ENCODE data around the gene TREM2. TPM values are rescaled to one million over a fixed set of nuclear protein-coding genes. Genes with fewer than 3 reads are reported as not detected.
A peak's percentile ranks its signal among the peaks of the same experiment; 100 is the strongest.

TREM2 gene
- total RNA-seq, 2 experiments from 2014 or later = not detected

GRCh38 chr6:41179163-41179562, 16.2 kb upstream of the TREM2 start:
- no peak overlapping the region for H3K4me3 Mint-ChIP-seq
- no peaks in the 10 kb centered on the region for H3K9me3 Mint-ChIP-seq
- no peak overlapping the region for H3K27ac Mint-ChIP-seq
- DNase-seq = no peak
- peaks cover 11% of the 10 kb centered on the region for H3K4me1 Mint-ChIP-seq (ENCODE audit: low read depth)
- no peaks in the 10 kb centered on the region for H3K36me3 Mint-ChIP-seq (ENCODE audit: low read depth)
- intact Hi-C loops (cut with micrococcal nuclease) = no loop called here
- CTCF ChIA-PET = interaction anchor here (0.6 to 0.9 kb wide), 2 partner anchors 23 to 119 kb away, joined by 3 read pairs; no protein-coding TSS in a partner anchor
- no peaks in the 10 kb centered on the region for H3K27me3 Mint-ChIP-seq (ENCODE audit: low read depth)

GRCh38 chr6:41177695-41178094, 14.8 kb upstream of the TREM2 start:
- H3K4me3 Mint-ChIP-seq = no peak overlapping the region
- peaks cover 10% of the 10 kb centered on the region for H3K4me1 Mint-ChIP-seq (ENCODE audit: low read depth)
- H3K9me3 Mint-ChIP-seq = no peaks in the 10 kb centered on the region
- intact Hi-C loops (cut with micrococcal nuclease) = no loop called here
- no peaks in the 10 kb centered on the region for H3K27me3 Mint-ChIP-seq (ENCODE audit: low read depth)
- no peaks in the 10 kb centered on the region for H3K36me3 Mint-ChIP-seq (ENCODE audit: low read depth)
- no peak overlapping the region for H3K27ac Mint-ChIP-seq
- CTCF ChIA-PET = interaction anchor here (1.6 kb wide), 1 partner anchor 9 kb away, joined by 8 read pairs; no protein-coding TSS in a partner anchor
- no peak for DNase-seq

DNA sequence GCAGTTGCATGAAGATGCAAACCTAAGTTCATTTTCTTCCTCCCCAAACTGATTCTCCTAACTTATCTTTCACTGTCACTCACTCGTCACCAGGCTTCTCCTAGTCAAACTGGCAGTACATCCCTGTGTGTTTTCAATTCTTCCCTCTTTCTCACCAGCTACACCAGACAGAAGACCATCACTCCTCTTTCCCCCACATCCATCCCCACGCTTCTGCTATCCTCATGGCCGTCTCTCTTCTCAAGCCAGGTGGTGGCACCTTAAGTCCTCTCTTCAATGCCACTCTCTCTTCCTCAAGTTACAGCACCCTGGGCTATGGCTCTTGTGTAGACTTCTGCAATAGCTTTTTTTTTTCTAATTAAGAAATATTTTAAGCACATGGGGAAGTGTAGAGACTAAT, 14.4 kb upstream of the TREM2 start:
- intact Hi-C loops (cut with micrococcal nuclease) = no loop called here

DNA sequence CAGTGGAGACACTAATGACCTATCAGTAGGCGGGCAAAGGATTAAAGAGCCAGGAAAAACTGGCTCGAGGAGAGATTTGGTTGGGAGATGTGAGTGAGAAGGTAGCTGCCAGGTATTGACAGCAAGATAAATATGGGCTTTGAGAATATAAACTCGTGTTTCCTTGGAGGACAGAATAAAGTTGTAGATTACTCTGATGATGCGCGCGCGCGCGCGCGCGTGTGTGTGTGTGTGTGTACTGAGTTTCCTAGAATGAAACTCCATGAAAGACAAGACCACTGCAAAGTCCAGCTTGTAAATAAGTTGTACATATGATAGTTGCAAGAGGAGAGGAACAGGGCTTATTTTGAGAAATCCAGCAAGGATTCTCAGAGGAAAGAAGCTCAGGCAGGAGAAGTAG, 13.3 kb upstream of the TREM2 start:
- intact Hi-C loops (cut with micrococcal nuclease) = no loop called here
- CTCF ChIA-PET = no interaction called here

More for the DNA sequence above, 14.4 kb upstream of the TREM2 start:
- Mint-ChIP-seq H3K27me3 (ENCODE audit: low read depth) (no peaks in the 10 kb centered on the region), H3K36me3 (ENCODE audit: low read depth) (no peaks in the 10 kb centered on the region), H3K9me3 (no peaks in the 10 kb centered on the region), H3K4me3 (no peak overlapping the region), H3K4me1 (ENCODE audit: low read depth) (peaks cover 8% of the 10 kb centered on the region), H3K27ac (no peak overlapping the region)
- no peak for DNase-seq
- CTCF ChIA-PET = interaction anchor here (0.7 to 1.6 kb wide), 2 partner anchors 10 to 103 kb away, joined by 3 to 8 read pairs; no protein-coding TSS in a partner anchor

DNA sequence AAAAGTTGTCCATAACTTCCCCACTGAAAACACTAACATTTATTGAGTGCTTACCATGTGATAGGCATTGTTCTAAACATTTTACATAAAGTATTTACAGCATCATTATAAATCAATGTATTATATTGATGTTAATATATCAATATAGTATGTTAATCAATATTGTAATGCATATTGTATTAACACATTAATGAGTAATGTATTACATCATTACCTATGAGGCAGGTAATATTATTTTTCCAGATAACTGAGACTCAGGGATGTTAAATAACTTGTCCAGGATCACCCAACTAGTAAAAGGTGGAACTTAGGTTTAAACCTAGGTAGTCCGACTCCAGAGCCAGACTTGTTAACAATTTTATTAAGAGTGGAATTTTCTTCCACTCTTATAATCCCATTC, 12.2 kb upstream of the TREM2 start:
- intact Hi-C loops (cut with micrococcal nuclease) = no loop called here
- Mint-ChIP-seq H3K4me1 (ENCODE audit: low read depth) (no peaks in the 10 kb centered on the region), H3K27me3 (ENCODE audit: low read depth) (no peaks in the 10 kb centered on the region), H3K4me3 (no peak overlapping the region), H3K36me3 (ENCODE audit: low read depth) (no peaks in the 10 kb centered on the region), H3K27ac (no peak overlapping the region), H3K9me3 (no peaks in the 10 kb centered on the region)
- CTCF ChIA-PET = no interaction called here
- DNase-seq = no peak

More for the DNA sequence above, 13.3 kb upstream of the TREM2 start:
- Mint-ChIP-seq H3K27me3 (ENCODE audit: low read depth) (no peaks in the 10 kb centered on the region), H3K36me3 (ENCODE audit: low read depth) (no peaks in the 10 kb centered on the region), H3K27ac (no peak overlapping the region), H3K9me3 (no peaks in the 10 kb centered on the region), H3K4me3 (no peak overlapping the region), H3K4me1 (ENCODE audit: low read depth) (no peaks in the 10 kb centered on the region)
- no peak for DNase-seq

GRCh38 chr6:41174610-41175009, 11.7 kb upstream of the TREM2 start:
- DNase-seq = no peak
- no peaks in the 10 kb centered on the region for H3K4me1 Mint-ChIP-seq (ENCODE audit: low read depth)

GRCh38 chr6:41171908-41172307, 9.0 kb upstream of the TREM2 start:
- intact Hi-C loops (cut with micrococcal nuclease) = no loop called here
- H3K4me1 Mint-ChIP-seq (ENCODE audit: low read depth) = peaks cover 3% of the 10 kb centered on the region
- H3K36me3 Mint-ChIP-seq (ENCODE audit: low read depth) = no peaks in the 10 kb centered on the region
- DNase-seq = no peak
- no peaks in the 10 kb centered on the region for H3K9me3 Mint-ChIP-seq
- H3K4me3 Mint-ChIP-seq = no peak overlapping the region
- CTCF ChIA-PET = no interaction called here
- H3K27me3 Mint-ChIP-seq (ENCODE audit: low read depth) = no peaks in the 10 kb centered on the region
- no peak overlapping the region for H3K27ac Mint-ChIP-seq

More at GRCh38 chr6:41174610-41175009, 11.7 kb upstream of the TREM2 start:
- H3K9me3 Mint-ChIP-seq = no peaks in the 10 kb centered on the region
- intact Hi-C loops (cut with micrococcal nuclease) = no loop called here
- H3K27me3 Mint-ChIP-seq (ENCODE audit: low read depth) = no peaks in the 10 kb centered on the region
- no peak overlapping the region for H3K27ac Mint-ChIP-seq
- CTCF ChIA-PET = interaction anchor here (1.2 kb wide), 1 partner anchor 14 kb away, joined by 3 read pairs; no protein-coding TSS in a partner anchor
- H3K4me3 Mint-ChIP-seq = no peak overlapping the region
- no peaks in the 10 kb centered on the region for H3K36me3 Mint-ChIP-seq (ENCODE audit: low read depth)

- DNase-seq = no peak
- H3K4me3 Mint-ChIP-seq = no peak overlapping the region
- no peaks in the 10 kb centered on the region for H3K27me3 Mint-ChIP-seq (ENCODE audit: low read depth)
- CTCF ChIA-PET = interaction anchor here (0.6 to 2.9 kb wide), 2 partner anchors 12 to 83 kb away, joined by 4 to 11 read pairs; no protein-coding TSS in a partner anchor
- no peaks in the 10 kb centered on the region for H3K9me3 Mint-ChIP-seq
- H3K27ac Mint-ChIP-seq = no peak overlapping the region
- intact Hi-C loops (cut with micrococcal nuclease) = no loop called here
- H3K4me1 Mint-ChIP-seq (ENCODE audit: low read depth) = peaks cover 3% of the 10 kb centered on the region
- H3K36me3 Mint-ChIP-seq (ENCODE audit: low read depth) = no peaks in the 10 kb centered on the region
Measured at GRCh38 chr6:41170547-41171160, 7.7 kb upstream of the TREM2 start.

GRCh38 chr6:41167173-41167963, 4.5 kb upstream of the TREM2 start:
- H3K27me3 Mint-ChIP-seq (ENCODE audit: low read depth) = no peaks in the 10 kb centered on the region
- H3K9me3 Mint-ChIP-seq = no peaks in the 10 kb centered on the region
- CTCF ChIA-PET = interaction anchor here (1.1 to 1.2 kb wide), 2 partner anchors 15 kb away, joined by 3 to 6 read pairs; no protein-coding TSS in a partner anchor
- H3K27ac Mint-ChIP-seq = no peak overlapping the region
- DNase-seq = peak; percentile 46
- peaks cover 3% of the 10 kb centered on the region for H3K4me1 Mint-ChIP-seq (ENCODE audit: low read depth)
- H3K4me3 Mint-ChIP-seq = no peak overlapping the region
- intact Hi-C loops (cut with micrococcal nuclease) = no loop called here
- no peaks in the 10 kb centered on the region for H3K36me3 Mint-ChIP-seq (ENCODE audit: low read depth)

GRCh38 chr6:41164551-41165120, 1.7 kb upstream of the TREM2 start:
- H3K27ac Mint-ChIP-seq = no peak overlapping the region
- H3K9me3 Mint-ChIP-seq = no peaks in the 10 kb centered on the region
- intact Hi-C loops (cut with micrococcal nuclease) = no loop called here
- H3K36me3 Mint-ChIP-seq (ENCODE audit: low read depth) = no peaks in the 10 kb centered on the region
- H3K27me3 Mint-ChIP-seq (ENCODE audit: low read depth) = no peaks in the 10 kb centered on the region
- no peak overlapping the region for H3K4me3 Mint-ChIP-seq
- H3K4me1 Mint-ChIP-seq (ENCODE audit: low read depth) = peaks cover 3% of the 10 kb centered on the region
- no peak for DNase-seq
- CTCF ChIA-PET = no interaction called here

- Mint-ChIP-seq H3K4me1 (ENCODE audit: low read depth) (peaks cover 3% of the 10 kb centered on the region), H3K27ac (no peak overlapping the region), H3K4me3 (no peak overlapping the region), H3K36me3 (ENCODE audit: low read depth) (no peaks in the 10 kb centered on the region), H3K9me3 (no peaks in the 10 kb centered on the region), H3K27me3 (ENCODE audit: low read depth) (no peaks in the 10 kb centered on the region)
- no peak for DNase-seq
- CTCF ChIA-PET = no interaction called here
- intact Hi-C loops (cut with micrococcal nuclease) = no loop called here
Measured at GRCh38 chr6:41163419-41163717, 452 bp upstream of the TREM2 start.

GRCh38 chr6:41161851-41162552, 914 bp downstream of the TREM2 start:
- DNase-seq = no peak
- H3K9me3 Mint-ChIP-seq = no peaks in the 10 kb centered on the region
- H3K4me3 Mint-ChIP-seq = no peak overlapping the region
- H3K36me3 Mint-ChIP-seq (ENCODE audit: low read depth) = no peaks in the 10 kb centered on the region
- CTCF ChIA-PET = no interaction called here
- no peak overlapping the region for H3K27ac Mint-ChIP-seq
- H3K4me1 Mint-ChIP-seq (ENCODE audit: low read depth) = no peaks in the 10 kb centered on the region
- no peaks in the 10 kb centered on the region for H3K27me3 Mint-ChIP-seq (ENCODE audit: low read depth)
- intact Hi-C loops (cut with micrococcal nuclease) = no loop called here
